ENCODE results near the gene STPG2. TPM values are rescaled to one million over a fixed set of nuclear protein-coding genes. Genes with fewer than 3 reads are reported as not detected.

The STPG2 gene
- total RNA-seq, 6 donors from 2014 or later = 0.30 to 5.2 (median 0.49) TPM; not detected in 1

- WGBS, 2 donors = 74 to 83% methylated on average over 1 of the region's 1 CpG
- TF ChIP-seq POLR2A (IDR thresholded peaks at IDR 0.05) = no peak
- no peak for TF ChIP-seq POLR2AphosphoS5 (IDR thresholded peaks at IDR 0.05)
These were observed 137.2 kb downstream of the STPG2 start for GRCh38 chr4:98006060-98006459.

DNA sequence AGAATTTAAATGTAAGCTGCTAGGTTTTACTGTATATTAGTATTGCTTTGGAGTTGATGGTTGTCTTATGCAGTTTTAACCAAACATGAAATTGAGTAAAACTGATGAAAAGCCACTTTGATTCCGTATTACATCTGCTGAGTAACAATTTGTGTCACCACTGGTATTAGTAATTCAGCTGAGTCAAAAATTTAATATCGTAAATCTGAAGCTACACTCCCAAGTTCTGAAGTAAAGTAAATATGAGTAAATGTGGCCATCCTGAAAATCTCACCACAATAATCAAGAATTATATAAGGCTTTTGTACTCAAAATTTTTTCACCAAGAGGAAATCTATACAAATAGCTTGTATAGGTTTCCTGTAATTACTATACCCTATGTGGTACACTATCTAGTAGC, 142.3 kb downstream of the STPG2 start:
- H3K27ac ChIP-seq = no peak overlapping the region
- DNase-seq = no peak
- TF ChIP-seq EP300 (IDR thresholded peaks at IDR 0.05) (no peak), CTCF (IDR thresholded peaks at IDR 0.05) (no peak), POLR2AphosphoS5 (IDR thresholded peaks at IDR 0.05) (no peak), POLR2A (IDR thresholded peaks at IDR 0.05) (no peak)
- no peaks in the 10 kb centered on the region for H3K36me3 ChIP-seq
- no peak overlapping the region for H3K4me3 ChIP-seq
- H3K27me3 ChIP-seq = no peaks in the 10 kb centered on the region
- no peak for ATAC-seq (ENCODE audit: low FRiP score in 2 of 2)
- 86 to 93% methylated on average over 2 of the region's 2 CpGs for WGBS, 2 donors
- no peaks in the 10 kb centered on the region for H3K4me1 ChIP-seq
- H3K9me3 ChIP-seq = peaks cover 0 to 4% (median 1%) of the 10 kb centered on the region in 4 donors

More at GRCh38 chr4:98006060-98006459, 137.2 kb downstream of the STPG2 start:
- Histone ChIP-seq H3K9me3 (peaks cover 0 to 9% (median 0%) of the 10 kb centered on the region in 4 donors), H3K4me1 (no peaks in the 10 kb centered on the region), H3K27ac (no peak overlapping the region), H3K36me3 (no peaks in the 10 kb centered on the region), H3K27me3 (no peaks in the 10 kb centered on the region), H3K4me3 (no peak overlapping the region)
- DNase-seq = no peak
- ATAC-seq (ENCODE audit: low FRiP score in 2 of 2) = no peak

DNA sequence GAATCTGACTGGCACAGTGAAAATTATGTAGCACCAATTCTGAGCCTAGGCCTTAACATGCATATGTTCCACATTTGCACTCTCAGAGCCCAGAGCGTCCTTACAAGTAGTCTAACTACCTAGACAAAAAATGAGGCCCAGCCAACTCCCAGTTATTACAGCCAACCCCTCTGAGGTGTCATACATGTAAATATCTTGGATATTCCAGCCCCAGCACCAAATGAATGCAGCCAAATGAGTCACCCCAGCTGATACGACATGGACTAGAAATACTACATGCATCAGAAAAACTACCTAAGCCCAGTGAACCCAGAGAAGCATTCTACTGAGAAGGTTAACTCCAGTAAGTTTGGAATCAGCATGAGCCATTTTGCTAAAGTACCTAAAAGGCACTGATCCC, 145.1 kb downstream of the STPG2 start:
- TF ChIP-seq POLR2AphosphoS5 (IDR thresholded peaks at IDR 0.05) (no peak), EP300 (IDR thresholded peaks at IDR 0.05) (no peak), CTCF (IDR thresholded peaks at IDR 0.05) (no peak), POLR2A (IDR thresholded peaks at IDR 0.05) (no peak)
- 84 to 96% methylated on average over 2 of the region's 2 CpGs for WGBS, 2 donors
- H3K36me3 ChIP-seq = no peaks in the 10 kb centered on the region
- H3K27me3 ChIP-seq = no peaks in the 10 kb centered on the region
- no peak for ATAC-seq (ENCODE audit: low FRiP score in 2 of 2)
- no peak overlapping the region for H3K27ac ChIP-seq
- no peaks in the 10 kb centered on the region for H3K4me1 ChIP-seq
- no peak for DNase-seq
- peaks cover 0 to 4% (median 1%) of the 10 kb centered on the region in 4 donors for H3K9me3 ChIP-seq
- H3K4me3 ChIP-seq = no peak overlapping the region

- Histone ChIP-seq H3K27me3 (no peaks in the 10 kb centered on the region), H3K27ac (no peak overlapping the region), H3K4me1 (no peaks in the 10 kb centered on the region), H3K4me3 (no peak overlapping the region), H3K36me3 (no peaks in the 10 kb centered on the region), H3K9me3 (peaks cover 0 to 6% (median 2%) of the 10 kb centered on the region in 4 donors)
- WGBS, 2 donors = 87 to 95% methylated on average over 6 of the region's 6 CpGs
- no peak for TF ChIP-seq POLR2AphosphoS5 (IDR thresholded peaks at IDR 0.05)
- no peak for TF ChIP-seq CTCF (IDR thresholded peaks at IDR 0.05)
- no peak for TF ChIP-seq POLR2A (IDR thresholded peaks at IDR 0.05)
- no peak for TF ChIP-seq EP300 (IDR thresholded peaks at IDR 0.05)
- no peak for DNase-seq
- no peak for ATAC-seq (ENCODE audit: low FRiP score in 2 of 2)
These were observed 148.4 kb downstream of the STPG2 start for GRCh38 chr4:97994765-97995465.

DNA sequence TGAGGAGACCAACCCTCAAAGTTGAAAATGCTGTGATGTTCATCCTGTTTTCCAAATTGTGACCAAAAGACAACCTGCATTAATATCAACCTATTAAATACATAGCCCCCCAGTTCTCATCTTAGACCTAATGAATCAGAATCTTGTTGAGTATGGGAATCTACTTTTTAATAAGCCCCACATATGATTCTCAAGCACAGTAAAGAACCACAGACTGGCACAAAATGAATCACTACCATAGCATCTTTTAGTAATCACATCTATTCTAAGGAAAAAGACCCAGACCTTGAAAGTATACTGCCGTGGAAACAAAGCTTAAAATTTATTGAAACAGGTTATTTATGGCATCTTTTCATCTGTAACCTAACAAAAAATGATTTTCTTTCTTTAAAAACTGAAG, 152.9 kb downstream of the STPG2 start:
- Histone ChIP-seq H3K27ac (no peak overlapping the region), H3K36me3 (no peaks in the 10 kb centered on the region), H3K27me3 (no peaks in the 10 kb centered on the region), H3K4me3 (no peak overlapping the region), H3K9me3 (peaks cover 0 to 3% (median 0%) of the 10 kb centered on the region in 4 donors), H3K4me1 (no peaks in the 10 kb centered on the region)
- WGBS, 2 donors = 71 to 72% methylated on average over 1 of the region's 1 CpG
- DNase-seq = no peak
- no peak for TF ChIP-seq POLR2AphosphoS5 (IDR thresholded peaks at IDR 0.05)
- TF ChIP-seq CTCF (IDR thresholded peaks at IDR 0.05) = no peak
- ATAC-seq (ENCODE audit: low FRiP score in 2 of 2) = no peak
